Stimulated activated CD8-positive, alpha-beta memory T cell treated with anti-CD3 and anti-CD28 coated beads, Interleukin-12 subunit alpha, Interleukin-12 subunit beta, amount 100 ng/mL, for 24 hours (primary cell): ENCODE results near the gene FHL3.
"Not testable (repeated sequence)": the region's sequence is repeated elsewhere in the genome, so short reads cannot be mapped to it uniquely, and the experiment has no call there.

Source experiments
- DNase-seq: peaks from one replicate; pipeline ENCODE4 v3.0.0-alpha.2; 2020; ENCODE audit errors: extremely low read depth

The FHL3 gene

DNA sequence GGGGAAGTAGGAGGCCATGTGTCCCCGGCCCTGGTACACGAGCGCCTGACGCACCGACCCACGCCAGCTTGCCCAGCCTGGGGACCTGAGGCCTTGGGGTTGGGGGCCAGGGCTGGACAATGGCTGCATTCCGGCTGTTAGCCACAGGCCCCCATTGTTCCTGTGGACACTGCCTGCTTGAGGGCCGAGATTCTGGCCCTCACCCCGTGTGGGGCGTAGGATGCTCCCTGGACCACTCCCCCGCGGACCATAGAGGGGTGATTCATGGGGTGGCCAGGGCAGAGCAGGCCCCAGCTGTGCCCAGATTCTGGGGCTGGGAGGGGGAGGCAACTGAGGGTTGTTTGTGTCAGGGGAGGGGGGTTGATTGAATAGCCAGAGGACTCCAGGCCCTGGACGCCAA is 29.6 kb upstream of the FHL3 start:
- no peak for DNase-seq

DNA sequence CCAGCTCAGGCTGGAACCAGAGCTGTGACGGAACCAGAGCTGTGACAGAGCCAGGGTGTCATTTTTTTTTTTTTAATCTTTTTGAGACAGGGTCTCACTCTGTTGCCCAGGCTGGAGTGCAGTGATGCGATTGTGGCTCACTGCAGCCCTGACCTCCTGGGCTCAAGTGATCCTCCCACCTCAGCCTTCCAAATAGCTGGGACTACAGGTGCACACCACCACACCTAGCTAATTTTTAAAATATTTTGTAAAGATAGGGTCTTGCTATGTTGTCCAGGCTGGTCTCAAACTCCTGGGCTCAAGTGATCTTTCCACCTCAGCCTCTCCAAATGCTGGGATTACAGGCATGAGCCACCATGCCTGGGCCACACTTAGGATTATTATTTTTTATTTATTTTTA is 27.7 kb upstream of the FHL3 start:
- not testable (repeated sequence) for DNase-seq

DNA sequence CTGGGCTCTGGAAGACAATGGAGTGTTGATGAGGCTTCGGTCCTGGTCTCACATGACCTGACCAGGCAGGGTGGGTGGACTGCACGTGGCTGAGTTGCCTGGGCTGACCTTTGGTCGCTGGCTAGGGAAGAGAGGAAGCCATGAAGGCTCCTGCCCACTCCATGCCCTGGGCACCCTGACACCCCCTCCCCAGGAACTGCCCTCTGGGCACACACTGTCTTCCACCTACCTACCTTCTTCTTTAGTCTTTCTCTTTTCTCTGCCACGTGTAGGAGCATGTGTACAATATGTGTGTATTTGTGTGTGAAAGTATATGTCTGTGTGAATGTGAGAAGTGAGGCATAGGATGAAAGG is 26.2 kb upstream of the FHL3 start:
- DNase-seq, result no peak

DNA sequence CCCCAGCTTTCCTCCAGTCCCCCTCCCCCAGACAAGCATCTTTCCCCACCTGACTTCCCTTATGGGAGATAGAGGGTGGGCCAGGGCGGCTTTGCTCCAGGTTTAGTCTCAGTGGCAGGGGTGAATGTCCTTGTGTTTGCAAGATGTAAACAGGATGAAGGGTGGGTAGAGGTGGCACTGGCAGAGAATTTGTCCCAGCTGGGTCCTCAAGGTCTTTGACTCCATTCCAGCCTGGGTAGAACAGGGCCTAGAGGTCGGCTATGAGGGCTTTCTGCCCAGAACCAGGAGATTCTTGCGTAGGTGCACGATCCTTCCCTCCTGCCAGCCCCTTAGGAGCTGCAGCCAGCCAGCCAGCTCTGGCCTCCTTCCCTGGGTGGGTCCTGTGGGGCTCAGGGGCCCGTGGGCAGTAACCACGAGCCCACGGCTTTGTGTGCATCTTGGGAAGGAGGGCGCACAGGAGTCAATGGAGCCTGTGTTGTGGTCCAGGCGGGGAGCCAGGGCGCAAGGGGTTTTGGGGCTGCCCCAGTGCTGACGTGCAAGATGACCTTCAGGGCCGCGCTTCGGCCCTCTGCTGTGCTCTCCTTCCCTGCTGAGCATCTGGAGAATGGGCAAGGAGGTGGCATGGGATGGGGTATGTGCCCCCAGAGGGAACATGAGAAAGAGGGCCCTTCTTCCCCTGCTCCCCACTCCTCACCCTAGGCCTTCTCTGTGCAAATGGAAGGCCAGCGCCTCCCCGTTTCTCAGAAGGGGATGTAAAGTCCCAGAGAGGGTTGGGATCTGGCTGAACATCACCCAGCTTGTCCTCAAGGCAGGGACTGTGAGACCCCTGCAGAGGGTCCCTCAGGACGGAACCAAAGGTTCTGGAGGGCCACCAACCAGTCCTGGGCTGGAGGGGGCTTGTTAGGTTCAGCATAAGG is 25.5 kb upstream of the FHL3 start:
- DNase-seq, result no peak

DNA sequence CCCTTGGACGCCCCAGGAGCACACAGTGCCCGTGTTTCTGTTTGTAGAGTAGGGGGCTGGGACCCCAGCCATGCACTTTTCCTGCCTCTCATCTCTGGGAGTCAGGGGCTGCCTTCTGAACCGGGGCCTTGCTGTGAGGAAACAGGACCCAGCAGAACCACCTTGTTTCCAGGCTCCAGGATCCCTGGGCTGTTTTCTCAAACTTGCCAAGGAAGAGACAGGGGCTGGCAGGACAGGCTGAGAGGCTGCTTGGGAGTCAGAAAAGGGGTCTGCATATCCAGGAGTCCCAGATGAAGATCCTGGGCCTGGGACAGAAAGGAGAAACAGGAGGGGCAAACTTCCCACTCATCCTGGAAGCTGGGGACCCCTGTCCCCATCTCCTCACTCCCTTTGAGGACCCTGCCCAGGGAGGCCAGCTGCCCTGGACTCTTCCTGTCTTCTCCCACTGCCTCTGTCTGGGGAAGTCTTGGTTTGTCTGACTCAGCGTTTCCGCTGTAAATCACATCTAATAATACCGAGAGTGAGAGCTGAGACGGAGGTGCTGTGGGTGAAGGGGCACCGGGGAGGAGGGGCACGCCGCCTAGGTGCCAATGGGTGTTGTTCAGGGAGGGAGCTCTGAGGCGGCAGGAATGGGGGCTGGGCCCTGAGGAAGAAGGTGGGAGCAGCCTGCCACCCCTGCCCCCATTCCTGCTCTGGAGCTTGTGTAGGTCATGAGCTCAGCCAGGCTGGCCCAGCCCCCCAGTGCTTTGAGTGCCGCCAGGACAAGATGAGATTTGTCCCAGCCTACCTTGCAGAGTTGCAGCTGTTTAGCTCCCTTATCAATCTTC is 24.6 kb upstream of the FHL3 start:
- peak; percentile 64 for DNase-seq

DNA sequence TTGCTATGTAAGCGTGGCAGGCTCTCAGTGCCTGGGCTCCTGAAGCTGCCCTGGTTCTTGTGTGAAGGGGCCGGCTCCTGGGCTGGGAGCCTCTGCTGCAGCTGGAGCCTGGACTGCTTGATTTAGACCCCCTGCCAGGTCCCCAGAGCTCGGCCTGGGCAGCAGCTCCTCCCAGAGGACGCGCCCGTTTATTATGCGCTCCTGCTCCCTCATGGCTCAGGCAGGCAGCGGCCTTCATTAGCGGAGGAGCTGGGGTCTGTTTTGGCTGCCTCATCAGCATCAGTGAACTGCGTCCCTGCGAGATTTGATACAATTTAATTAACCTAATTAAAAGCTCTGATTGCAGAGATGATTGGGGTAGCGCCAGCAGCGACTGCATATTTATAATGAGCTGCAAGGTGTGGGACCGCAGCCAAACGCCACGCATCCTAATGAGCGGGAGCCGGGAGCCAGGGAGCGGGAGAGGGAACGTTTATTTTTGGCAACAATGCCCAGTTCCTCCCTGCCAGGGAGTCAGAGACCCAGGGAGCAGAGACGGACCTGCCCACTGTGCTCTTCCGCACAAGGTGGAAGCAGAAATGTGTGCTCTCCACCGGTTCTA is 23.9 kb upstream of the FHL3 start:
- no peak for DNase-seq

DNA sequence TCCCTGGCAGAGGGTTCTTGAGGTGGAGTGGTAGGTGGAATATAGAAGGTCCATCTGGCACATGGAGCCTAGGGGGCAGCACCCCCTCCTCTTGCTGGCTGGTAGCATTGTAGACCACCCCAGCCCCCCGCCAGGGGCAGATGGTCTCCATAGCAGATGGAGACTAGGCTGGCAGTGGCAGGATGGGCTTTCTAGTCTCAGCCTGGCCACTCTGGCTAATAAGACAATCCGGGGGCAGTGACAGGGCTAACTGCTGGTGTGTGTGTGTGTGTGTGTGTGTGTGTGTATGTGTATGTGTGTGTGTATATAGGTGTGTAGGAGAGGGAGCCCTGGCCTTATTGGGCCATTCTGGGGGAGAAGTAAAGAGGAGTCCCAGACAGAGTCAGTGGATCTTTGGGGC is 23.4 kb upstream of the FHL3 start:
- no peak for DNase-seq

GRCh38 chr1:38028105-38028591 is 22.8 kb upstream of the FHL3 start:
- peak; percentile 53 for DNase-seq

DNA sequence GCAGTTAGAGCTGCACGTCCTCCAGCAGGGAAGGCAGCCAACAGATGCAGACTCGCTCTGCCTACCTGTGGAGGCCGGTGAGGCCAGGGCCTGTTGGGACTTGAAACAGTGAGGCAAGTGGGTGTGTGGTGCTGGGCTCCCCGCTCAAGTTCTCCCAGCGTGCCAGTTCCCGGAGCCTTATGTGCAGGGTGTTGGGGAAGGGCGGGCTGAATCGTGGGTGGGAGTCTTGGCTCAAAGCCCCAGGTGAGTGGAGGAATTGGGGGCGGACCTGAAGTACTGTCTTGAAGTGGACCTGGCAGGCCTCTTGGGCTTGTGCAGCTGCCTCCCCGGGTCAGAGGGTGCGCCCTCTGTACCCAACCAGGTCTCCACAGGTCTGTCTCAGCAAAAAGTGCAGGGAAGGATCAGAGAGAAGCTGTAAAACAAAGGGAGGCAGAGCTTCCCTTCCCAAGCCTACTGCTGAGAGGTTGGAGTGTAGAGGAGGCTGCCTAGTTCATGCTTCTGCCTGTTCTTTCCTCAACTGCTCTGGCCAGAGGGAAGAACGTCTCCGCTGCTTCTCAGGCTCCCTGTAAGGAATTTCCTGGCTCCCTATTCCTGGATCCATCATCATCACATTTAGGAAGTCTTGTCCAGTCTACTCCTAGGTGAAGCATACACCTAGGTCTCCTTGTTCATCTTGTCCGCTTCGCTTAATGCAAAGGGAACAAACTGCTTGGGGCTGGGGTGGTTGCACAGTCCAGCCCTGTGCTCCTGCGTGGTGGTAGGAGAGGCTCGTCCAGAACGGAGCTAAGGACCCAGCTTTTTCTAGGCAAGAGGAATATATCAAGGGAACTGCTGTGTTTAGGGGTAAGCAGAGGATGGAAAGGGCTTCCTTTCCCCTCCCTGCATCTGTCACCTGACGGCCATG is 22.1 kb upstream of the FHL3 start:
- DNase-seq, result no peak

GRCh38 chr1:38026592-38027200 is 21.4 kb upstream of the FHL3 start:
- no peak for DNase-seq

- no peak for DNase-seq
Measured at GRCh38 chr1:38025664-38026063, 20.4 kb upstream of the FHL3 start.

DNA sequence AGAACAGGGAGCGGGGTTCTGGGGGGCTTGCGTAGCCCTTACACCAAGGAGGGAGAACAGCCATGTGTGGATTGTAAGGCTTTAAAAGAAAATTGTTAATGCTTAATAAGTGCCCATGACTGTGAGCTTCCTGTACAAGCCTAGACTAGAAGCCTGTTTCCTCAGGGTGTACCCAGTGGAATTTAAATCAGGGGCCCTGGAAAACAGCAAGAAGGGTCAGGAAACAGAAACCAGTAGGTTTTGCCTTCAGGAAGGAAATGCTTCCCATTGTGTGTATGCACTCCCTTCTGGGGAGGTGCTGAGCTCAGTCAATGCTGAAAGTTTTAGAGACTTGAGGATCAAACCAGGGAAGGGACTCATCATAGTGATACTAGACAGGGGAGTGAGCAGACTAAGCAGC is 19.9 kb upstream of the FHL3 start:
- no peak for DNase-seq

GRCh38 chr1:38022810-38023209 is 17.5 kb upstream of the FHL3 start:
- DNase-seq, result no peak

GRCh38 chr1:38021969-38022368 is 16.7 kb upstream of the FHL3 start:
- DNase-seq, result no peak

DNA sequence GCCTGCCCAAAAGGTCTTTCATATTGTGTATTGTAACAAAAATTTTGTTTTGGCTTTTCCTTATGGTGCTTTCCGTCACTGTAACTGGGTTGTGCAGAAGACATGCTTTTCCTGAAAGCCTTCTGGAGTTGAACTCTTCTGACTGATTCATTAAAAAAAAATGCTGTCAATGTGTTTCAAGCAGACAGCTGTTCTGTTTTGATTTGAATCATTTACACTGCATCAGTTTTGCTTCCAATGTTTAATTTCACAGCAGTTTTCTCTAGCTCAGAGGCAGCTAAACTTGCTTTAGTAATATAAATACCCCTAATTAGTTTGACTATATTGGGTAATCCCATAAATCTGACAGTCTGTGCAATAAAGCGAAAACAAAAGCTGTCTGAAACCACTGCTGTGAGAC is 15.1 kb upstream of the FHL3 start:
- no peak for DNase-seq

DNA sequence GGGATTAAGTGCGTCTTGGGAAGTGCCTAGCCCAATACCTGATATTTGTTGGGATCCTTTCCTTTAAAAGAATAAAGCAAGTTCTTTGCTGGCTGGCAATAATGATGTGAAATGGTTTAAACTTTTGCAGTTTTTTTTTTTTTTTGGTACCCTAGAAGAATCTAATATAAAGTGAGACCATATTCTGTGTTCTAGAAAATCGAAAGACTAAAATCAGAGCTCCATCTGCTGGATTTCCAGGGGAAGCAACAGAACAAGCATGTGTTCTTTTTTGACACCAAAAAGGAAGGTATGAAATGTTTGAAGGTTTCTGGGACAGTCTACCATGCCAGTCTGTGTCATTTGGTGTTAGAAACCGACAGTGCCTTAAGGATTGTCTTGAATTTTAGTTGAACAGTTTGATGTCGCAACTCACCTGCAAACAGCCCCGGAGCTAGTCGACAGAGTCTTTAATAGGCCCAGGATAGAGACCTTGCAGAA is 13.6 kb upstream of the FHL3 start:
- no peak for DNase-seq

GRCh38 chr1:38015978-38016725 is 10.8 kb upstream of the FHL3 start:
- no peak for DNase-seq

GRCh38 chr1:38014724-38015424 is 9.6 kb upstream of the FHL3 start:
- no peak for DNase-seq

GRCh38 chr1:38014171-38014570 is 8.9 kb upstream of the FHL3 start:
- DNase-seq, result no peak
